Fibroblast of villous mesenchyme (primary cell): Measurements from ENCODE around the gene NREP. TPM values are rescaled to one million over a fixed set of nuclear protein-coding genes. Genes with fewer than 3 reads are reported as not detected.

Source experiments
- DNase-seq: peaks from one replicate; pipeline ENCODE4 v3.0.0-alpha.2; 2010; ENCODE audit warnings: low read depth
- H3K4me3 ChIP-seq: 2 replicates; pipeline ENCODE4 v1.5.1; 2011; ENCODE audit warnings: low read depth, mild to moderate bottlenecking, low read length
- CTCF ChIP-seq: IDR thresholded peaks from 2 replicates; pipeline ENCODE4 v1.5.1; 2012; ENCODE audit warnings: low read depth, mild to moderate bottlenecking, low read length; ENCODE audit not compliant: insufficient read depth
- total RNA-seq: library from RNA; depleted of rRNA; stranded (reverse); fragments of >200 nt; gene quantifications from 2 replicates; pipeline ENCODE4 v1.2.3, GENCODE V29; 2012

The NREP gene
- total RNA-seq, 1 donor = 146 TPM

- no peak for DNase-seq
- TF ChIP-seq CTCF = no peak
- H3K4me3 ChIP-seq = no peak overlapping the region
Measured at GRCh38 chr5:111772456-111773122, 15.6 kb upstream of the NREP start.

GRCh38 chr5:111769541-111769940 lies 12.5 kb upstream of the NREP start:
- DNase-seq = no peak
- TF ChIP-seq CTCF = no peak
- H3K4me3 ChIP-seq = no peak overlapping the region

- H3K4me3 ChIP-seq = no peak overlapping the region
- TF ChIP-seq CTCF = no peak
- no peak for DNase-seq
Measured at GRCh38 chr5:111765613-111766571, 8.9 kb upstream of the NREP start.

- no peak for TF ChIP-seq CTCF
- no peak overlapping the region for H3K4me3 ChIP-seq
- DNase-seq = no peak
Measured at GRCh38 chr5:111764019-111764418, 7.0 kb upstream of the NREP start.

- TF ChIP-seq CTCF = no peak
- H3K4me3 ChIP-seq = no peak overlapping the region
- peak; percentile 76 for DNase-seq
Measured at GRCh38 chr5:111762895-111763294, 5.9 kb upstream of the NREP start.

- no peak for TF ChIP-seq CTCF
- no peak for DNase-seq
- peak overlapping the region; percentile 96 for H3K4me3 ChIP-seq
Measured at GRCh38 chr5:111758284-111758628, 1.3 kb upstream of the NREP start.
